Mesendoderm (in vitro differentiated cells): ENCODE data around the gene CDA.

Source experiments
- DNase-seq: peaks from one replicate; pipeline ENCODE4 v3.0.0; 2013
- H2AK5ac ChIP-seq: 2 replicates; pipeline ENCODE4 v1.6.1; 2013; ENCODE audit warnings: low read length, inconsistent platforms
- H2BK120ac ChIP-seq: 2 replicates; pipeline ENCODE4 v1.6.1; 2013; ENCODE audit warnings: low read depth, mild to moderate bottlenecking, low read length, moderate library complexity, mixed read lengths
- H2BK15ac ChIP-seq: replicated peaks from 2 replicates; pipeline ENCODE4 v1.6.1; 2013; ENCODE audit warnings: low read depth, mild to moderate bottlenecking, moderate library complexity
- H2BK5ac ChIP-seq: 2 replicates; pipeline ENCODE4 v1.6.1; 2013; ENCODE audit warnings: low read length, inconsistent platforms
- H3K18ac ChIP-seq: 2 replicates; pipeline ENCODE4 v1.6.1; 2013; ENCODE audit warnings: mild to moderate bottlenecking, low read length, mixed read lengths
- H3K23ac ChIP-seq: one replicate; pipeline ENCODE4 v1.6.1; 2013; ENCODE audit warnings: low read length
- H3K27ac ChIP-seq: 2 replicates; pipeline ENCODE4 v1.5.1; 2013; ENCODE audit warnings: low read depth, mild to moderate bottlenecking, inconsistent platforms, low read length, moderate library complexity
- H3K27me3 ChIP-seq: 2 replicates; pipeline ENCODE4 v1.6.1; 2013; ENCODE audit warnings: low read length, control low read depth, mild to moderate bottlenecking, inconsistent platforms; ENCODE audit not compliant: insufficient read depth, poor library complexity
- H3K36me3 ChIP-seq: 2 replicates; pipeline ENCODE4 v1.6.1; 2013; ENCODE audit warnings: low read length, inconsistent platforms; ENCODE audit not compliant: control insufficient read depth, insufficient read depth
- H3K4ac ChIP-seq: one replicate; pipeline ENCODE4 v1.6.1; 2013; ENCODE audit warnings: low read depth, mild to moderate bottlenecking, low read length, moderate library complexity
- H3K4me1 ChIP-seq: 2 replicates; pipeline ENCODE4 v1.6.1; 2013; ENCODE audit warnings: low read depth, low read length, inconsistent platforms; ENCODE audit not compliant: control insufficient read depth
- H3K4me2 ChIP-seq: 2 replicates; pipeline ENCODE4 v1.6.1; 2013; ENCODE audit warnings: low read length
- H3K4me3 ChIP-seq: 2 replicates; pipeline ENCODE4 v1.5.1; 2013; ENCODE audit warnings: mild to moderate bottlenecking, low read length
- H3K56ac ChIP-seq: one replicate; pipeline ENCODE4 v1.6.1; 2013; ENCODE audit warnings: low read length
- H3K79me1 ChIP-seq: 2 replicates; pipeline ENCODE4 v1.6.1; 2013; ENCODE audit warnings: low read length, inconsistent platforms
- H3K79me2 ChIP-seq: 2 replicates; pipeline ENCODE4 v1.6.1; 2013; ENCODE audit warnings: mild to moderate bottlenecking, low read length; ENCODE audit not compliant: control insufficient read depth, insufficient read depth
- H3K9ac ChIP-seq: 2 replicates; pipeline ENCODE4 v1.6.1; 2013; ENCODE audit warnings: low read length, inconsistent platforms
- H4K5ac ChIP-seq: one replicate; pipeline ENCODE4 v1.6.1; 2013; ENCODE audit warnings: low read length
- H4K8ac ChIP-seq: one replicate; pipeline ENCODE4 v1.6.1; 2013; ENCODE audit warnings: low read depth, mild to moderate bottlenecking, control low read depth, low read length, moderate library complexity
- WGBS: extraction: QIAGEN DNeasy Blood & Tissue Kit; methylation state at CpG from one replicate; pipeline ENCODE4 v1.1.7; 2013; ENCODE audit warnings: low lambda C conversion rate, missing lambda C conversion rate; ENCODE audit not compliant: insufficient coverage; ENCODE audit errors: extremely low coverage; 5-methylcytosine and 5-hydroxymethylcytosine counted together

The CDA gene

DNA sequence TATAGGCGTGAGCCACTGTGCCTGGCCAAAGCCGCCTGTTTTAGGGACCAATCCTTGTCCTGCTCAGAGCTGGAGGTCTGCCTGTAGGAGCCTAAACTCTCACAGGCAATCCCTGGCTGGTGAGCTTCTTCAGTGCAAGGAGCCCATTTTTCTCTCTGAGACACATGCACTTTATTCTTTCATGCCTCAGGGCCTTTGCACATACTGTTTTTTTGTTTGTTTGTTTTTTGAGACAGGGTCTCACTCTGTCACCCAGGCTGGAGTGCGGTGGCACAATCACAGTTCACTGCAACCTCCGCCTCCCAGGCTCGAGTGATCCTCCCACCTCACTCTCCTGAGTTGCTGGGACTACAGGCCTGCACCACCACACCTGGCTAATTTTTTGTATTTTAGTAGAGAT, 22.8 kb downstream of the CDA start:
- Histone ChIP-seq H3K4me2 (no peak overlapping the region), H3K27ac (no peak overlapping the region), H3K18ac (no peak overlapping the region), H2BK120ac (no peak overlapping the region), H3K4me1 (peaks cover 5% of the 10 kb centered on the region), H2BK5ac (no peak overlapping the region), H3K4me3 (no peak overlapping the region), H3K79me1 (no peaks in the 10 kb centered on the region), H3K56ac (no peak overlapping the region), H3K9ac (no peak overlapping the region), H3K79me2 (no peaks in the 10 kb centered on the region), H2AK5ac (no peak overlapping the region), H3K4ac (no peak overlapping the region), H4K8ac (no peak overlapping the region), H2BK15ac (no peak overlapping the region), H3K23ac (no peak overlapping the region), H3K27me3 (no peaks in the 10 kb centered on the region), H3K36me3 (no peaks in the 10 kb centered on the region), H4K5ac (no peak overlapping the region)
- no peak for DNase-seq
- WGBS, result no CpG with 5 or more reads among the region's 5 CpGs

DNA sequence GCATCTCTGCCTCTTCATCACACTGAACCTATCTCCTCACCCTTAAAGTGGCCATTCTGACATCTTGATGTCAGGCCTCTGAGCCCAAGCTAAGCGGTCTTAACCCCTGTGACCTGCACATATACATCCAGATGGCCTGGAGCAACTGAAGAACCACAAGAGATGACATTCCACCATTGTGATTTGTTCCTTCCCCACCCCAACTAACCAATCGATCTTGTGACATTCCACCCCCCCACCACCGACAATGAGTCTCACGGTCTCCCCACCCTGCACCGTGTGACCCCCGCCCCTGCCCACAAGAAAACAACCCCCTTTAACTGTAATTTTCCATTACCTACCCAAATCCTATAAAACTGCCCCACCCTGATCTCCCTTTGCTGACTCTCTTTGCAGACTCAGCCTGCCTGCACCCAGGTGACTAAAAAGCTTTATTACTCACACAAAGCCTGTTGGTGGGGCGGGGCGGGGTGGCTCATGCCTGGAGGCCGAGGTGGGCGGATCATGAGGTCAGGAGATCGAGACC, 23.4 kb downstream of the CDA start:
- H3K36me3 ChIP-seq, result no peaks in the 10 kb centered on the region
- no peak overlapping the region for H2BK120ac ChIP-seq
- H3K4me1 ChIP-seq, result peaks cover 5% of the 10 kb centered on the region
- no peaks in the 10 kb centered on the region for H3K27me3 ChIP-seq
- H2BK5ac ChIP-seq, result no peak overlapping the region
- no peak overlapping the region for H2BK15ac ChIP-seq
- no peak overlapping the region for H2AK5ac ChIP-seq
- no peak overlapping the region for H3K4ac ChIP-seq
- no peaks in the 10 kb centered on the region for H3K79me1 ChIP-seq
- H3K18ac ChIP-seq, result no peak overlapping the region
- no CpG with 5 or more reads among the region's 11 CpGs for WGBS
- no peak for DNase-seq
- H3K4me3 ChIP-seq, result no peak overlapping the region
- H4K8ac ChIP-seq, result no peak overlapping the region
- no peak overlapping the region for H4K5ac ChIP-seq
- no peak overlapping the region for H3K4me2 ChIP-seq
- H3K23ac ChIP-seq, result no peak overlapping the region
- no peak overlapping the region for H3K56ac ChIP-seq
- no peaks in the 10 kb centered on the region for H3K79me2 ChIP-seq
- H3K9ac ChIP-seq, result no peak overlapping the region
- no peak overlapping the region for H3K27ac ChIP-seq

DNA sequence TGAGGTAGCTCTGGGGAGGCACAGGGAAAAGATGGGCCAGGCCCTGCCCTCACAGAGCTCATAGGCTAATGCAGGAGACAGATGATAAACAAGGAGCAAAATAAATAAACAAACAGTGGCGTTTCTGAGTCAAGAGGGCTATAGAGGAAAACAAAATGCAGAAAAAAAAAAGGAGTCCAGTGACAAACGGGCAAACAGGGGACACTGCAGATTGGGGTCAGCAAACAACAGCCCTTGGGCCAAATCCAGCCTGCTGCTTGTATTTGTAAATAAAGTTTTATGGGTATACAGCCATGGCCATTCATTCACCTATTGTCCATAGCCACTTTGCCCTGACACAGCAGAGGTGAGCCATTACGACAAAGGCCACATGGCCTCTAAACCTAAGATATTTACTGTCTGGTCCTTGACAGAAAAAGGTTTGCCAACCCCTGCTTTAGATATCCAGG, 25.3 kb downstream of the CDA start:
- no peak overlapping the region for H3K23ac ChIP-seq
- H3K4ac ChIP-seq, result no peak overlapping the region
- no peaks in the 10 kb centered on the region for H3K36me3 ChIP-seq
- no peak overlapping the region for H3K18ac ChIP-seq
- DNase-seq, result no peak
- H2AK5ac ChIP-seq, result no peak overlapping the region
- H2BK15ac ChIP-seq, result no peak overlapping the region
- peaks cover 3% of the 10 kb centered on the region for H3K4me1 ChIP-seq
- H3K9ac ChIP-seq, result no peak overlapping the region
- no peak overlapping the region for H4K8ac ChIP-seq
- H3K79me1 ChIP-seq, result no peaks in the 10 kb centered on the region
- no peak overlapping the region for H3K4me3 ChIP-seq
- no peak overlapping the region for H3K56ac ChIP-seq
- H3K27me3 ChIP-seq, result no peaks in the 10 kb centered on the region
- no CpG with 5 or more reads among the region's 3 CpGs for WGBS
- H3K27ac ChIP-seq, result no peak overlapping the region
- H3K4me2 ChIP-seq, result no peak overlapping the region
- H2BK5ac ChIP-seq, result no peak overlapping the region
- no peaks in the 10 kb centered on the region for H3K79me2 ChIP-seq
- no peak overlapping the region for H4K5ac ChIP-seq
- H2BK120ac ChIP-seq, result no peak overlapping the region

DNA sequence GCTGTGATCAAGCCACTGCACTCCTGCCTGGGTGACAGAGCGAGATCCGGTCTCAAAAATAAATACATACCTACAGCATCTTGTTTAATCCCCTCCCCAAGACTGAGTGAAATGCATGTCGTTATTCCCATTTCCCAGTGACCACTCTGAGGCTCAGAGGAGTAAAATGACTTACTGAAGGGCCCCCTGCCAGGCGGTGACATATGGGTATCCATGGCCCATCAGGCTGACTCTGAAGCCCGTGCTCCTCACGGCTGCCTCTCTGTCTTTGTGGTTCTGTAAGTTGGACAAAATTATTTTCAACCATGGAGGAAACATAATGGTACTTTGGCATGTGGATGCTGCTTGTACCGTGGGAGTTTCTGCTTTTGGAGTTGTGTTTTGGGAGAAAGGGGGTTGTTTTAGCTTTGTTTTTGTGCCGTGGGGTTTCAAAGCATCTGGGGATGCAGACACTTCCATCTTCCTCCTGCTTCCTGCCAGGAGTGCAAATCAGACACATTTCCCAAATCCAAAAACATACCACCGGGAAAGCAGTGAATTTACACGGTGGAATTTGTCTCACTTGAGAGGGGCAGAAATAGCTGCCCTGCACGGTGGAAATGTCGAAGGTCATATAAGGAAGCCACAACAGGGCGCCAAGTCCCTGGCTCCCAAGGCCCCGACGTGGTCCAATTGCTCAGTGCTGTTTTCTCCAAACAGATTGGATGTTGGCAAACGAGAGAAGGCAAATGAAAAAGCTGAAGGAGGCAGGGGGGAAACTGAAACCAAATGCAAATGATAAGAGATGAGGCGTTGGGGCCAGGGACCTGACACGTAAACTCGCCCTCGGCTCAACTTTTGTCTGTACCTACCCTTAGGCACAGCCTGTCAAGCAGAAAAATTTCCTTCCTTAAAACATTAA, 27.3 kb downstream of the CDA start:
- Histone ChIP-seq H3K4me1 (no peaks in the 10 kb centered on the region), H3K56ac (no peak overlapping the region), H2BK120ac (no peak overlapping the region), H2BK5ac (no peak overlapping the region), H3K9ac (no peak overlapping the region), H3K23ac (no peak overlapping the region), H2AK5ac (no peak overlapping the region), H3K79me1 (no peaks in the 10 kb centered on the region), H3K4me3 (no peak overlapping the region), H4K5ac (no peak overlapping the region), H3K36me3 (no peaks in the 10 kb centered on the region), H4K8ac (no peak overlapping the region), H3K18ac (no peak overlapping the region), H3K79me2 (no peaks in the 10 kb centered on the region), H2BK15ac (no peak overlapping the region), H3K27ac (no peak overlapping the region), H3K27me3 (no peaks in the 10 kb centered on the region), H3K4me2 (no peak overlapping the region), H3K4ac (no peak overlapping the region)
- no CpG with 5 or more reads among the region's 20 CpGs for WGBS
- DNase-seq, result no peak

DNA sequence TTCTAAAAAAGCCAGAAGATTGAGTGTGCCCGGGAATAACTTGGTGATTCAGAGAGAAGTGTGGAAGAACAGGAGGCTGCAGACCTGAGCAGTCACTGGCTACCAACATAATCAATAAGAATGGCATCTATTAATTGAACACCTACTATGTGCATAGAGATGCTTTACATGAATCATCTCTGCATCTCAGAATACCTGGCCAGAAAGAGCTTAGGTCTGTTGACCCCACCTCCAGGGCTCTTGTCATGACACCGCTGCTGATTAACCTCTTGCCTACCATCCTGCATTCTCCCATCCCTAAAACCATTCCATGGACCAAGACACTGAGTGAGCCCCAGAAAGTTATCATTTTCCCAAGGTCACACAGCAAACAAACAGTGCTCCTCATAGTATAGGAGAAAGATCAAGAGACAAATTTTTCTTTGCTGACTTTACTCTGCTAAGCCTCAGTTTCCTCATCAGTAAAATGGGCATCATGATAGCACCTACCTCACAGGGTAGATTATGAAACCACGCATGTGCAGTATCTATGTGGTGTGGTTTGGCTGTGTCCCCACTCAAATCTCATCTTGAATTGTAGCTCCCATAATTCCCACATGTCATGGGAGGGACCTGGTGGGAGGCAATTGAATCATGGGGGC, 28.1 kb downstream of the CDA start:
- DNase-seq, result no peak
- no peak overlapping the region for H4K5ac ChIP-seq
- no peaks in the 10 kb centered on the region for H3K4me1 ChIP-seq
- H3K4me2 ChIP-seq, result no peak overlapping the region
- no peak overlapping the region for H3K4me3 ChIP-seq
- no peak overlapping the region for H3K27ac ChIP-seq
- no peaks in the 10 kb centered on the region for H3K79me2 ChIP-seq
- H3K56ac ChIP-seq, result no peak overlapping the region
- no CpG with 5 or more reads among the region's 3 CpGs for WGBS
- no peak overlapping the region for H2AK5ac ChIP-seq
- H3K79me1 ChIP-seq, result no peaks in the 10 kb centered on the region
- no peak overlapping the region for H3K9ac ChIP-seq
- H3K27me3 ChIP-seq, result no peaks in the 10 kb centered on the region
- no peak overlapping the region for H3K23ac ChIP-seq
- no peak overlapping the region for H2BK15ac ChIP-seq
- no peak overlapping the region for H2BK120ac ChIP-seq
- H3K4ac ChIP-seq, result no peak overlapping the region
- H3K18ac ChIP-seq, result no peak overlapping the region
- no peaks in the 10 kb centered on the region for H3K36me3 ChIP-seq
- H4K8ac ChIP-seq, result no peak overlapping the region
- no peak overlapping the region for H2BK5ac ChIP-seq
